K562 (cell line): ENCODE measurements around the gene THADA. TPM values are rescaled to one million over a fixed set of nuclear protein-coding genes. Genes with fewer than 3 reads are reported as not detected.

Source experiments
- ATAC-seq: fragments of 200-7000 bp; cut with Tn5 transposase; 3 replicates; pipeline ENCODE4 v1.9.1; 2020; ENCODE audit warnings: moderate library complexity
- BruUV-seq: library from RNA; stranded (reverse); fragments of 400-500 nt; replicated peaks from 2 replicates; lab custom pipeline; 2021; lab: Mats Ljungman, UMichigan
- CTCF ChIA-PET: fragments of 300-600 bp; formaldehyde crosslinking; extraction: SDS; loops from one replicate; lab custom pipeline; 2021; ENCODE audit warnings: low intra/inter-chr PET ratio; lab: Yijun Ruan, JAX
- POLR2A ChIA-PET: fragments of 300-600, 350-650 bp; sonication (Branson Sonifier 250); formaldehyde crosslinking; extraction: SDS; loops from one replicate; lab custom pipeline; 2021; ENCODE audit warnings: antibody characterized with exemption, inconsistent platforms; lab: Yijun Ruan, JAX
- DNase-seq, 4 experiments: peaks; one replicate each; pipeline versions ENCODE4 v3.0.0 to v3.0.0-alpha.2; 2011 to 2018; ENCODE audit warnings: low spot score in 3 of 4, mixed read lengths in 3 of 4; ENCODE audit errors: extremely low read depth in 1 of 4
- FAIRE-seq: peaks from 2 replicates; lab custom pipeline; 2011; peaks lifted over from hg19 to GRCh38; lab: Jason Lieb, UNC
- H2AFZ ChIP-seq: 2 replicates; pipeline ENCODE4 v1.6.0; 2011; ENCODE audit warnings: low read depth, low read length, control low read depth, inconsistent platforms
- H3K27ac ChIP-seq: fragments of 200-600 bp; 3 replicates; pipeline ENCODE4 v1.8.0; 2011; ENCODE audit warnings: low read depth, mild to moderate bottlenecking, control low read depth, inconsistent platforms, low read length, moderate library complexity, mixed read lengths; ENCODE audit errors: extremely low read depth
- H3K27me3 ChIP-seq, 2 experiments: fragments of 300-600 bp in 1 of 2; 2 replicates in 1 of 2; 3 replicates in 1 of 2; pipeline versions ENCODE4 v1.6.0 to v1.8.0; 2011; ENCODE audit warnings: inconsistent platforms in 2 of 2, low read length in 2 of 2, mild to moderate bottlenecking in 1 of 2, mixed read lengths in 1 of 2, moderate library complexity in 1 of 2; ENCODE audit not compliant: control insufficient read depth in 2 of 2, insufficient read depth in 2 of 2
- H3K36me3 ChIP-seq: fragments of 300-600 bp; 3 replicates; pipeline ENCODE4 v1.8.0; 2011; ENCODE audit warnings: mild to moderate bottlenecking, low read length, inconsistent platforms; ENCODE audit not compliant: control insufficient read depth, insufficient read depth
- H3K4me1 ChIP-seq, 2 experiments: fragments of 200-600 bp in 1 of 2; replicated peaks in 1 of 2; 2 replicates in 1 of 2; 3 replicates in 1 of 2; pipeline versions ENCODE4 v1.5.1 to v1.8.0; 2011; ENCODE audit warnings: inconsistent platforms in 2 of 2, low read length in 2 of 2, mild to moderate bottlenecking in 1 of 2, mixed read lengths in 1 of 2, moderate library complexity in 1 of 2; ENCODE audit not compliant: control insufficient read depth in 2 of 2, insufficient read depth in 2 of 2
- H3K4me2 ChIP-seq: 2 replicates; pipeline ENCODE4 v1.6.1; 2011; ENCODE audit warnings: low read length, control low read depth, inconsistent platforms, mixed read lengths; ENCODE audit not compliant: insufficient read depth
- H3K4me3 ChIP-seq: fragments of 200-600 bp; sonication (generic), shearing (Covaris generic); 2 replicates; pipeline ENCODE4 v1.5.1; 2016; ENCODE audit warnings: control low read depth, inconsistent platforms
- H3K79me2 ChIP-seq: fragments of 200-600 bp; 3 replicates; pipeline ENCODE4 v1.8.0; 2011; ENCODE audit warnings: low read length, inconsistent platforms; ENCODE audit not compliant: control insufficient read depth, insufficient read depth
- H3K9ac ChIP-seq, 2 experiments: 2 replicates each; pipeline versions ENCODE4 v1.6.0 to v1.6.1; 2011; ENCODE audit warnings: low read depth in 2 of 2, low read length in 2 of 2, control low read depth in 1 of 2, inconsistent platforms in 1 of 2, mild to moderate bottlenecking in 1 of 2, mixed read lengths in 1 of 2; ENCODE audit not compliant: insufficient read depth in 1 of 2
- H3K9me1 ChIP-seq: one replicate; pipeline ENCODE4 v1.6.0; 2011; ENCODE audit warnings: inconsistent platforms, mild to moderate bottlenecking, low read length, moderate library complexity; ENCODE audit not compliant: control insufficient read depth, insufficient read depth
- H3K9me3 ChIP-seq: replicated peaks from 2 replicates; pipeline ENCODE4 v1.5.1; 2011; ENCODE audit warnings: low read depth, low read length, inconsistent platforms; ENCODE audit not compliant: control insufficient read depth, insufficient read depth
- H4K20me1 ChIP-seq: replicated peaks from 2 replicates; pipeline ENCODE4 v1.6.1; 2011; ENCODE audit warnings: low read length, inconsistent platforms, mixed read lengths; ENCODE audit not compliant: control insufficient read depth, insufficient read depth
- HLTF ChIP-seq: fragments of 450-650 bp; IDR thresholded peaks from 2 replicates; pipeline ENCODE4 v1.6.1; 2016
- KDM1A ChIP-seq, 2 experiments: fragments of 450-650 bp; IDR thresholded peaks; 2 replicates each; pipeline ENCODE4 v1.6.1; 2016; ENCODE audit warnings: mild to moderate bottlenecking in 2 of 2
- ZNF316 ChIP-seq: fragments of 450-650 bp; IDR thresholded peaks from 2 replicates; pipeline ENCODE4 v1.6.1; 2016
- ZNF740 ChIP-seq, 3 experiments: fragments of 200-800 bp in 1 of 3; sonication (Bioruptor generic) in 1 of 3; sonication (generic) in 1 of 3; formaldehyde crosslinking in 1 of 3; IDR thresholded peaks; 2 replicates each; pipeline versions ENCODE4 v1.6.1 to v1.8.0; 2016 to 2022; ENCODE audit warnings: mild to moderate bottlenecking in 2 of 3, missing compliant biosample characterization in 2 of 3, missing genetic modification characterization in 2 of 3, missing genetic modification reagents in 1 of 3
- WGBS: fragments of 100-300 bp; shearing (Covaris generic); methylation state at CpG from one replicate; pipeline ENCODE4 v1.1.6; 2016; ENCODE audit warnings: low coverage, mixed read lengths; ENCODE audit not compliant: insufficient coverage; ENCODE audit errors: missing lambda C conversion rate; 5-methylcytosine and 5-hydroxymethylcytosine counted together
- in situ Hi-C: fragments of 300-500 bp; cut with MboI; formaldehyde crosslinking; loops from 4 replicates; pipeline ENCODE4 v1.15.0; 2018; ENCODE audit warnings: inconsistent platforms, mixed read lengths
- intact Hi-C: fragments of 100-400 bp; cut with micrococcal nuclease; formaldehyde crosslinking; loops from 2 replicates; pipeline ENCODE4 v1.14.2; 2022
- polyA plus RNA-seq, 8 experiments: library from polyadenylated mRNA; depleted of rRNA in 4 of 8; stranded (reverse) in 5 of 8; unstranded in 3 of 8; fragments of >200 nt; fragmentation: Nextera tagmentation in 2 of 8; fragmentation: Illumina TruSeq in 1 of 8; extraction: Ambion mirVana in 2 of 8; extraction: Trizol in 1 of 8; gene quantifications; 2 replicates each; pipeline versions ENCODE4 v1.2.1 to v1.2.3, GENCODE V29; 2011 to 2014; ENCODE audit warnings: inconsistent platforms in 1 of 8, missing spikeins in 1 of 8
- total RNA-seq, 7 experiments: library from RNA; depleted of rRNA in 6 of 7; stranded (reverse); fragments of >200 nt in 6 of 7; fragmentation: Illumina TruSeq in 2 of 7; extraction: Trizol in 2 of 7; gene quantifications; 2 replicates each; pipeline versions ENCODE4 v1.2.1 to v1.2.3, GENCODE V29; 2011 to 2021; ENCODE audit warnings: low replicate concordance in 1 of 7

Gene THADA
- total and polyA plus RNA-seq, 9 of the 15 experiments (the other 6 are each of a cell fraction or from before 2014, with no cell fraction given), result 17.8 to 34.7 (median 31.9) TPM

DNA sequence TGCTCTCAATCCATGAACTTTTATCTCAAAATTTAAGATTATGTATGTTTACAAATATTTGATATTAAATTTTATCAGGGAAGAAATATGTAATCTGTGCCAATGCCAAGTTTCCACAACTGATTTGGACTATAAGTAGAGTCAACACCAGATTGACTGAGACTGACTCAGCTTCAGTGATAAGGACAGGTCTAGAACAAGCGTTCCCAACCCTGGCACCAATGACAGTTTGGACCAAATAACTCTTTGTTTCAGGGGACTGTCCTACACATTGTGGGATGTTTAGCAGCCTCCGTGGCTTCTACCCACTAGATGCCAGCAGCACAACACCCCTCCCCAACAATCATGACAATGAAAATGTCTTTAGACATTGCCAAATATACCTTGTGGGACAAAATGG, 165.3 kb downstream of the THADA start:
- Histone ChIP-seq H2AFZ (no peak overlapping the region), H3K27ac (no peak overlapping the region), H3K9me1 (no peaks in the 10 kb centered on the region), H3K9ac (no peak overlapping the region), H4K20me1 (no peaks in the 10 kb centered on the region), H3K79me2 (no peaks in the 10 kb centered on the region), H3K4me2 (no peak overlapping the region), H3K9me3 (no peaks in the 10 kb centered on the region), H3K4me1 (peaks cover 5 to 18% of the 10 kb centered on the region in 2 experiments; a peak in 3 of 5 replicates), H3K36me3 (peaks cover 9% of the 10 kb centered on the region; the same call in 2 of the 3 replicates), H3K4me3 (no peak overlapping the region)
- WGBS, result 62% methylated on average over 2 of the region's 2 CpGs
- FAIRE-seq (peak; percentile 6), DNase-seq (no peak), ATAC-seq (no peak)
- in situ Hi-C loops (no loop called here), intact Hi-C loops (no loop called here)
- ChIA-PET POLR2A (interaction anchor here (0.6 to 1.1 kb wide), 2 partner anchors 10 to 262 kb away, joined by 3 read pairs; no protein-coding TSS in a partner anchor), CTCF (no interaction called here)
- no TSS peak for BruUV-seq
- peak; percentile 39 to 42; a peak in 3 of 4 replicates for TF ChIP-seq KDM1A (IDR thresholded peaks at IDR 0.05)
- no peak for TF ChIP-seq ZNF740 (CRISPR knock-in tag; IDR thresholded peaks at IDR 0.05)
- no peak for TF ChIP-seq ZNF740 (tag; IDR thresholded peaks at IDR 0.05)
- TF ChIP-seq, all 486 proteins: peak for 1
- no peaks in the 10 kb centered on the region for H3K27me3 ChIP-seq

- no peaks in the 10 kb centered on the region for H3K79me2 ChIP-seq
- FAIRE-seq (no peak), ATAC-seq (no peak), DNase-seq (no peak)
- no peak overlapping the region for H2AFZ ChIP-seq
- H3K27me3 ChIP-seq, result no peaks in the 10 kb centered on the region
- H3K4me2 ChIP-seq, result no peak overlapping the region
- no peaks in the 10 kb centered on the region for H3K9me3 ChIP-seq
- H3K36me3 ChIP-seq, result peaks cover 9% of the 10 kb centered on the region; the same call in 2 of the 3 replicates
- H3K4me1 ChIP-seq, result peaks cover 7 to 29% of the 10 kb centered on the region in 2 experiments; a peak in 3 of 5 replicates
- H3K9ac ChIP-seq, result no peak overlapping the region
- no peaks in the 10 kb centered on the region for H3K9me1 ChIP-seq
- ChIA-PET CTCF (no interaction called here), POLR2A (no interaction called here)
- TF ChIP-seq HLTF, result no peak
- TF ChIP-seq ZNF316, result 0 out of 2 replicates have a peak, but pooled peaks have one; percentile 19
- no TSS peak for BruUV-seq
- H3K27ac ChIP-seq, result no peak overlapping the region
- no peak overlapping the region for H3K4me3 ChIP-seq
- 96% methylated on average over 3 of the region's 3 CpGs for WGBS
- H4K20me1 ChIP-seq, result no peaks in the 10 kb centered on the region
- in situ Hi-C loops (no loop called here), intact Hi-C loops (no loop called here)
Measured at GRCh38 chr2:43429369-43429768, 166.5 kb downstream of the THADA start.
